ENCODE results near the gene ST7L. TPM values are rescaled to one million over a fixed set of nuclear protein-coding genes. Genes with fewer than 3 reads are reported as not detected.
"Not testable (repeated sequence)": the region's sequence is repeated elsewhere in the genome, so short reads cannot be mapped to it uniquely, and the experiment has no call there.

Gene ST7L
- polyA plus RNA-seq, 2 of the 4 experiments (the other 2 are of a cell fraction), result 10.5 to 10.8 TPM

GRCh38 chr1:112488141-112488540, 130.8 kb downstream of the ST7L start:
- FAIRE-seq (no peak), DNase-seq (ENCODE audit: low read depth in 1 of 2, low spot score in 1 of 2) (no peak), ATAC-seq (no peak)
- Histone ChIP-seq H3K4me2 (no peak overlapping the region), H3K27ac (no peak overlapping the region), H3K4me3 (no peak overlapping the region), H3K9me3 (no peaks in the 10 kb centered on the region), H3K4me1 (no peaks in the 10 kb centered on the region)
- POLR2A ChIA-PET, result no interaction called here
- 89% methylated on average over 5 of the region's 5 CpGs for WGBS (ENCODE audit: missing lambda C conversion rate)
- TF ChIP-seq EHMT2 (IDR thresholded peaks at IDR 0.05; ENCODE audit: low read depth) (no peak), HMGXB4 (CRISPR knock-in tag; IDR thresholded peaks at IDR 0.05; ENCODE audit: borderline replicate concordance) (no peak), CEBPB (IDR thresholded peaks at IDR 0.05) (no peak), JUN (IDR thresholded peaks at IDR 0.05) (no peak), SREBF2 (IDR thresholded peaks at IDR 0.05) (no peak), MYC (IDR thresholded peaks at IDR 0.05; ENCODE audit: borderline replicate concordance, low read length) (no peak), FOXS1 (CRISPR knock-in tag; IDR thresholded peaks at IDR 0.05) (no peak), SMC3 (IDR thresholded peaks at IDR 0.05) (no peak), BHLHE40 (IDR thresholded peaks at IDR 0.05; ENCODE audit: low read depth, low read length) (no peak), ZNF302 (CRISPR knock-in tag; IDR thresholded peaks at IDR 0.05) (no peak), BCL3 (IDR thresholded peaks at IDR 0.05) (no peak), KDM5A (IDR thresholded peaks at IDR 0.05) (no peak), ZSCAN20 (CRISPR knock-in tag; IDR thresholded peaks at IDR 0.05) (no peak)
- CTCF ChIA-PET, result interaction anchor here (0.7 to 1.7 kb wide), 4 partner anchors 14 to 93 kb away, joined by 3 to 6 read pairs (median 4); no protein-coding TSS in a partner anchor

GRCh38 chr1:112487686-112488085, 131.3 kb downstream of the ST7L start:
- H3K4me2 ChIP-seq; POLR2A ChIA-PET; H3K9me3 ChIP-seq; H3K4me3 ChIP-seq; H3K27ac ChIP-seq; H3K4me1 ChIP-seq; FAIRE-seq; DNase-seq (ENCODE audit: low read depth in 1 of 2, low spot score in 1 of 2); ATAC-seq: not testable (repeated sequence)
- 77% methylated on average over 6 of the region's 6 CpGs for WGBS (ENCODE audit: missing lambda C conversion rate)
- CTCF ChIA-PET, result interaction anchor here (0.6 to 1.7 kb wide), 5 partner anchors 15 to 93 kb away, joined by 3 to 6 read pairs (median 3); no protein-coding TSS in a partner anchor

- H3K27ac ChIP-seq; H3K9me3 ChIP-seq; DNase-seq (ENCODE audit: low read depth in 1 of 2, low spot score in 1 of 2); H3K4me3 ChIP-seq; POLR2A ChIA-PET; ATAC-seq; H3K4me2 ChIP-seq; CTCF ChIA-PET; FAIRE-seq; H3K4me1 ChIP-seq: not testable (repeated sequence)
- WGBS (ENCODE audit: missing lambda C conversion rate), result no CpG with 5 or more reads among the region's 1 CpG
These were observed 132.9 kb downstream of the ST7L start for GRCh38 chr1:112486063-112486462.

- no peaks in the 10 kb centered on the region for H3K4me1 ChIP-seq
- CTCF ChIA-PET, result interaction anchor here (1.6 to 2.8 kb wide), 3 partner anchors 12 to 229 kb away, joined by 4 to 11 read pairs (median 4); no protein-coding TSS in a partner anchor
- no peak overlapping the region for H3K27ac ChIP-seq
- ATAC-seq, result no peak
- H3K4me2 ChIP-seq, result no peak overlapping the region
- FAIRE-seq, result no peak
- POLR2A ChIA-PET, result no interaction called here
- no peak for DNase-seq (ENCODE audit: low read depth in 1 of 2, low spot score in 1 of 2)
- no peak overlapping the region for H3K4me3 ChIP-seq
- H3K9me3 ChIP-seq, result 0 out of 3 replicates have a peak, but pooled peaks cover 6% of the 10 kb centered on the region
- 43% methylated on average over 1 of the region's 1 CpG for WGBS (ENCODE audit: missing lambda C conversion rate)
- TF ChIP-seq KDM1A (IDR thresholded peaks at IDR 0.05; ENCODE audit: low read depth) (no peak), ATOH8 (CRISPR knock-in tag; IDR thresholded peaks at IDR 0.05; ENCODE audit: low read depth) (no peak), ESRRA (IDR thresholded peaks at IDR 0.05; ENCODE audit: borderline replicate concordance, low read length) (no peak), FOSL2 (IDR thresholded peaks at IDR 0.05) (no peak), FOSL2 (CRISPR knock-in tag; IDR thresholded peaks at IDR 0.05) (no peak), REST (IDR thresholded peaks at IDR 0.05) (no peak), RCOR1 (IDR thresholded peaks at IDR 0.05; ENCODE audit: low read depth, low read length) (no peak), ZC3H11A (IDR thresholded peaks at IDR 0.05) (no peak), HDAC2 (IDR thresholded peaks at IDR 0.05) (no peak), TP53 (CRISPR knock-in tag; IDR thresholded peaks at IDR 0.05) (no peak), USF2 (IDR thresholded peaks at IDR 0.05) (no peak), FOXS1 (CRISPR knock-in tag; IDR thresholded peaks at IDR 0.05) (no peak), CEBPB (IDR thresholded peaks at IDR 0.05) (no peak)
These were observed 140.6 kb downstream of the ST7L start for GRCh38 chr1:112478314-112478713.
